ENCODE measurements around the gene UTS2B.
"Not testable (repeated sequence)": the region's sequence is repeated elsewhere in the genome, so short reads cannot be mapped to it uniquely, and the experiment has no call there.

The UTS2B gene

DNA sequence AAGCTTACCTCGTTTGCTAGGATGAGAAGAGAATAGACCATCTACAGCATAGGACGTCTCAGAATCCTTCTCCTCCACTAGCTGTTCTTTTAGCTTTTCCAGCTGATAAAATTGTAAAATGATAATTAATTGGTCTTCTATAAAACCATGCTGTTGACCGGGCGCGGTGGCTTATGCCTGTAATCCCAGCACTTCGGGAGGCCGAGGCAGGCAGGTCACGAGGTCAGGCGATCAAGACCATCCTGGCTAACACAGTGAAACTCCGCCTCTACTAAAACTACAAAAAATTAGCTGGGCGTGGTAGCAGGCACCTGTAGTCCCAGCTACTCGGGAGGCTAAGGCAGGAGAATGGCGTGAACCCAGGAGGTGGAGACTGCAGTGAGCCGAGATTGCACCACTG, 55.1 kb downstream of the UTS2B start:
- DNase-seq = not testable (repeated sequence)

DNA sequence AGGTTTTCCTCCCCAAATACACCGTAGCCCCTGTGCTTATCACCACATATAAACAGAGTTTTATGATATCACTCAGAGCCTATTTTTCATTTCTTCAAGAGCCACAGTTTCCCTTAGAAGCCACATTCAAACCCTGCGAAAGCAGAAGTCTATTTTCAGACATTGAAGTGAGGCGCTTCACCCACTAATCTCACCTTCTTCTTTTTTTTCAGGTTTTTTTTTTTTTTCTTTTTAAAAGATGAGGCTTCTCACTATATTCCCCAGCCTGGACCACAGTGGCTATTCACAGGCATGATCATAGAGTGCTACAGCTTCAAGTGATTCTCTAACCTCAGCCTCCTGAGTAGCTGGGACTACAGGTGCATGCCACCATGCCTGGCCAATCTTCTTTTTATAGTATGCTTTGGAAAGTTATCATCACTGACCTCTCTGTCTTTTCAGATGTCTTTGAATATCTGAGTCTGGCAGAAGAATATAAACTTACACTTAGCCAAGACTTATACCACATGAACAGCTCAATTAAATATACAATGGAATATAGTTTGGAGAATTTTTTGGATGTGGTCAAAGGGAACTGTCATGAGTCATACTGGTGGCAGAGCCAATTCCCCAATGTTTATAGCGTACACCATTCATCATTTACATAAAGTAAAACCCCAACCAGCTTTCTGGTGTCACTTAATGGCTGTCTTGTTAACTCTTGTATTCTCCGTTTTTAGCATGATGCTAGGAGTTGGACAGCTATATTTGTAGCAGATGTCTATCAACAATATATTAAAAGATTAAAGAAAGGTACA, 60.8 kb downstream of the UTS2B start:
- DNase-seq = no peak

DNA sequence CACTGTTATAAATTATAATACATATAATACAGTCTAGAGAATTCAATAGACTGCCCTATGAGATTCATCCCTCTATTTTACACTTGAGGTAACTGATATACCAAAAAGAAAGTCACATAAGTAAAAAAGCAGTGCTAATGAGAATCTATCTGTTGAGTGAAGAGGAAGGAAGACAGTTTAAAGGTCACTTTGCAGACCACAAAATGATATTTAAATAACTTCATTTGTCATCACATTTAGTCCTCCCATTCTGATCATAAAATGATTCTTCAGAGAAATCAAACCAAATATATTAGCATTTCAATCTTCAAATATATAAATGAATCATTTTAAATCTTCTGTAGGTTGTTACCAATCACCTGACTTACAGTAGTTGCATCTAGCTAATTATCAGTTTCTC, 61.6 kb downstream of the UTS2B start:
- no peak for DNase-seq

GRCh38 chr3:191263850-191264249, 66.5 kb downstream of the UTS2B start:
- no peak for DNase-seq

DNA sequence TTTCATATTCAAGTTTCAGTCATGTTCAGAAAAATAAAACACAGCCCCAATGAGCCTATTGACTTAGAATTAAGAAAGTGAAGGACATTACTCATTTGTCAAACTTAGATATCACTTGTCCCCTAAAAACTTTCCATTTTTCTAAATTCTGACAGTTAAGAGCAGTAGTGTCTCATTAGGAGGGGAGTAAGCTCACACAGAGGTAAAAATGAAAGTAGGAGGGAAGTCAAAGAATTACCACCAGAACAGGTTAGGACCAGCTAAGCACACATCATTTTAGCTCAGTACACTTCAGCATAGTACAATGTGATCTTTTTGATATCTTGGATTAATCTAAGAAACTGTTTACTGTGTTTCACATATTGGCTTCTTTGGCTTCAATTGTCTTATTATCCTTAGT, 67.0 kb downstream of the UTS2B start:
- no peak for DNase-seq

GRCh38 chr3:191262650-191263049, 67.7 kb downstream of the UTS2B start:
- DNase-seq = no peak

DNA sequence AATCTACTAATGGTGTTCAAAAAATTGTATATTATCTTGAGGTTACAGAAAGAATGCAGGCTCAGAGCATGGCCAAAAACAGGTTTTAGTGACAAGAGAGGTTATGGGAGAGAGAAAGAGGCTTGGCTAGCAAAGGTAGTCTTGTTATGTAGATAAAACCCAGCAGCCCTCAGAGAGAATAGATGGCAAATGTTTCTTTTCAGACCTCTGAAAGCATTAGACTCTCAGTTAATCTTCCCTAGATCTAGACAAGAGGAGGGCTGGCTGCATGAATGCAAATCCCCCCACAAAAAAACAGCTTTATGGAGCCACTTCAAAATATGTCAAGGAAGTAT, 69.1 kb downstream of the UTS2B start:
- DNase-seq = no peak

DNA sequence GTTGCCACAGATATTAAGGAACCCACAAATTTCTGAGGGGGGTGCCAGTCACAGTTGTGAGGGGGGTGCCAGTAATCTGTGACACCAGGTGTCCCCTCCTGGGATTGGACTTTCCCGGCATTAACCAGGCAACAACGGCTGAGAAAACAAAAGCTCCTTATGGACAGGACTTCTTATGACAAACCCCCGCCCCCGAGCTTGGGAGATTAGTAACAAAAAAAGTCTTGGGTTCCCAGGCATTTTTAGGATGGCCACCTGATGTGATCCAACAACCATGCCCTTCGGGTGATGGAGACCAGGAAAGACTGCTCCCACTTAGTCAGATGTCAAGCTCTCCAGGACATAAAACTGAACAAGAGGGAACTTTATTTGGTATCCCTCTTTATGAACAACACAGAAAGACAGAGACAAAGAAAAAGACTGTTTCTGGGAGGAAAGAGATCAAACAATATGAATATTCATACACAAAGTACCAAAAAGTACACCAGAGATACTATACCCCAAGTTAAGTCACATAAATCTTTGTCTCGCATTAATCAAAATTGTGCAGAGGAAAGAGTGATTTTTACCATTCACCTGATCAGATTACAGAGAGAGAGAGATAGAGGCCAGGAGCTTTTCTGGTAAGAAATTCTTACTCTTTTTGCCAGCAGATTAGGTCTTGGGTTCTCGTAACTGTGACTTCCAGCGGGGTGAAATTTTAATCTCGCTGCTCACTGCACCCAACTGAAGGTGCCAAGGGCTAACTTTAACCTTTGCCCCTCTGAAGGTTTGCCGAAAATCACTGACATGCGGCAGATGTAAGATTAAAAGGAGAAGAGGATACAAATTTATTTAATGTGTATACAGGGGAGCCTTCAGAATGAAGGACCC, 69.7 kb downstream of the UTS2B start:
- DNase-seq = no peak

- no peak for DNase-seq
Measured at GRCh38 chr3:191259486-191259885, 70.8 kb downstream of the UTS2B start.

- no peak for DNase-seq
Measured at GRCh38 chr3:191257286-191257685, 73.0 kb downstream of the UTS2B start.

DNA sequence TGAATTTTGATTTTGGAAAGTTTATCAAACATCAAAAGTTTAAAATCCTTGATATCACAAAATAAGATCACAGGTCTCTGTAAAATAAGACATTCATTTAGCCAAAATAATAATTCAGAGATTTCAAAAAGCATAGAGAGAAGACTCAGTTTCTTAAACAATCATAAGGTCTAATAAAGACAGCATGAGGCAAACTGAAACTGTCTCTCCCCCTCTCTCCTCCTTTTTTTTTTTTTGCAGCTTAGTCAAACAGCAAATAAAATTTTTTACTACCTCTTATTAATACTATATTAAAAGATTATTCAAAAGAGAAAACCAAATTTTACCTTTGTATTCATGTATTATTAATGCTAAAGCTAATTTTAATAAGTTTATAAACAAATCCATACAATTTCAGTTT, 73.9 kb downstream of the UTS2B start:
- DNase-seq = no peak

GRCh38 chr3:191255156-191255555, 75.2 kb downstream of the UTS2B start:
- no peak for DNase-seq

GRCh38 chr3:191254098-191254873, 76.0 kb downstream of the UTS2B start:
- no peak for DNase-seq

- DNase-seq = no peak
Measured at GRCh38 chr3:191253089-191253799, 77.1 kb downstream of the UTS2B start.

DNA sequence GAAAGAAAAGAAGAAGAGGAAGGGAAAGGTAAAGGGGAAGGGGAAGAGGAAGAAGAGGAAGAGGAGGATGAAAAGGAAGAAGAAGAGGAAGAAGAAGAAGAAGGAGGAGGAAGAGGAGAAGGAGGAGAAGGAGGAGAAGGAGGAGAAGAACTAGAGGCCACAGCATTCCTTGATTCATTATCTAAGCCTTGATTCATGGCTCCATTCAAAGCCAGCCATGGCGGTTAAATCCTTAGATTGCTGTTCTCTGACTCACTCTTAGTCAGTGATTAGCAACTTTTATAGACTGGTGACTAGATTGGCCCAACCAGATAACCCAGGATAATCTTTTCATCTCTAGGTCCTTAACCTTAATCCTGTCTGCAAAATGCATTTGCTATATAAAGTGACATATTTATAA, 83.7 kb downstream of the UTS2B start:
- no peak for DNase-seq

GRCh38 chr3:191246034-191246433, 84.3 kb downstream of the UTS2B start:
- DNase-seq = not testable (repeated sequence)

DNA sequence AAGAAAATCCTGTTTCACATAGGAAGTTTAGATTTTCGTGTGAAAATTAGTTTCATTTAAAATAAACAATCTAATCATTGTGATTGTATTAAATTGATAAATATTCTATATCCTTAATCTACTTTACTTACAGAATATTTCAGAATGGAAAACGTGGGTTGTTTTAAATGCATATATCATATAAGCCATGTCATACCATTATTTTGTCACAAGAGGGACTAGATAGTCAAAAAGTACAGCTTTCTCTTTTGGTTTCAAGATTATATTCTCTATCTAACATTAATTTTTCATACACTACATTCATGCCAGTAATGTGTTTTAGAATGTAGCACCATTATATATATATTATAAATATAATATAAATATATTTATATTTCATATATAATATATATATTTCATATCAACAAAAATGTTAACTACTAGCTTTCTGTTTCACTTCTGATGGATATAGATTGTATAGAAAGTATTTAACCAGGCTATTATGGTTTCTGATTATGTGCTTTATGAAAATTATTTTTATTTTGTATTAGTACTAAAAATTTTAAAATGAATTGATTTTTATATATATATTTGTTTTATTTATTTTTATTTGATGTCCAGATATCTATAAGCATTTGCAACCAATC, 86.0 kb downstream of the UTS2B start:
- no peak for DNase-seq

GRCh38 chr3:191240486-191240885, 89.8 kb downstream of the UTS2B start:
- no peak for DNase-seq

GRCh38 chr3:191239407-191240031, 90.8 kb downstream of the UTS2B start:
- no peak for DNase-seq

GRCh38 chr3:191238321-191238817, 92.0 kb downstream of the UTS2B start:
- no peak for DNase-seq

DNA sequence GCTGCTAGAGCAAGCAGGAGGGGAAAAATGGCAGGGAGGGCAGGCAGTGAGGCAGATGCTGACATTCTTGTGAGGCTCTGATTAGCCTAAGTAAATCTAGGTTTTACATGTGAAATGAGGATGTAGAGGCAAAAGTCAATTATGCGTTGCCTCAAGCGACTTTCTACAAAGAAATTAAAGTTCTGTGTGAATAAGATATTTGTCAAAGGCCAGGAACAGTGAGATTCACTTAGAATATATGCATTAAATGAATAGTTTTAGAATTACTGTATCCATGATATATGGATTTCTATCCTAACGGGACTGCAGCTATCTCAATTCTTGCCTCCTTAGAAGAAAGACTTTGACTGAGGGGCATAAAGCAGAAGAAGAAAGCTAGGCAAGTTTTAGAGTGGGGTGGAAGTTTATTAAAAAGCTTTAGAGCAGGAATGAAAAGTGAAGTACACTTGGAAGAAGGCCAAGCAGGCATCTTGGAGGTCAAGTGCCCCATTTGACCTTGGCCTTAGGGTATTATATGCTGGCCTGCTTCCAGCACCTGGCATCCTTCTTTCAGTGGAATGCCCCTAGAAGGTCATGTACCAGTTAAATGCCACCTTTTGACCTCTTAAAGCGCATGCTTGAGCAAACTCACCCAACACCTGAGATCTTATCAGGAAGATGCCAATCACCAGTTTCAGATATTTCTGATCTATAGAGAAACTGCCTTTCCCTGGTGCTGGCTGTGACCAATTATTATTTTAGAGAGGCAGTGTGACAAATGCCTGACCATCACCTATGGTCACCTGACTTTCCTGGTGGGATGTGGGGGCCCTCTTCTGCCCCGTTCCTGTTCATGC, 93.1 kb downstream of the UTS2B start:
- DNase-seq = no peak
